GM19023 (cell line): ENCODE results near the gene PIAS1.

Source experiments
- ATAC-seq: cut with Tn5 transposase; IDR thresholded peaks from one replicate; pipeline ENCODE4 v1.9.1; 2021; ENCODE audit warnings: mild to moderate bottlenecking, moderate library complexity; ENCODE audit not compliant: unreplicated experiment

PIAS1 gene

GRCh38 chr15:68173119-68173518, 119.0 kb downstream of the PIAS1 start:
- no peak for ATAC-seq

GRCh38 chr15:68175526-68175925, 121.4 kb downstream of the PIAS1 start:
- no peak for ATAC-seq

GRCh38 chr15:68176601-68177000, 122.5 kb downstream of the PIAS1 start:
- no peak for ATAC-seq

- ATAC-seq = no peak
These were observed 123.6 kb downstream of the PIAS1 start for GRCh38 chr15:68177742-68178141.

- no peak for ATAC-seq
These were observed 129.7 kb downstream of the PIAS1 start for GRCh38 chr15:68183616-68184315.

- ATAC-seq = no peak
These were observed 130.7 kb downstream of the PIAS1 start for GRCh38 chr15:68184616-68185480.

- ATAC-seq = no peak
These were observed 132.7 kb downstream of the PIAS1 start for GRCh38 chr15:68186671-68187397.

GRCh38 chr15:68187559-68187958, 133.4 kb downstream of the PIAS1 start:
- no peak for ATAC-seq

GRCh38 chr15:68188647-68189046, 134.5 kb downstream of the PIAS1 start:
- ATAC-seq = no peak

- ATAC-seq = no peak
These were observed 135.9 kb downstream of the PIAS1 start for GRCh38 chr15:68190048-68190447.

GRCh38 chr15:68191555-68191954, 137.4 kb downstream of the PIAS1 start:
- no peak for ATAC-seq

- no peak for ATAC-seq
These were observed 138.0 kb downstream of the PIAS1 start for GRCh38 chr15:68192117-68192516.

- ATAC-seq = no peak
These were observed 138.8 kb downstream of the PIAS1 start for GRCh38 chr15:68192804-68193486.

GRCh38 chr15:68195336-68196112, 141.4 kb downstream of the PIAS1 start:
- ATAC-seq = no peak

- no peak for ATAC-seq
These were observed 142.5 kb downstream of the PIAS1 start for GRCh38 chr15:68196445-68197169.

GRCh38 chr15:68197170-68197492, 143.0 kb downstream of the PIAS1 start:
- ATAC-seq = no peak

GRCh38 chr15:68197661-68198437, 143.7 kb downstream of the PIAS1 start:
- no peak for ATAC-seq

- no peak for ATAC-seq
These were observed 145.2 kb downstream of the PIAS1 start for GRCh38 chr15:68199340-68199739.
